DOHH2 (cell line): ENCODE data around the gene RPN1.

Experiments
- H3F3A ChIP-seq: fragments of 200-600 bp; sonication (generic), shearing (Covaris generic); 2 replicates; pipeline ENCODE4 v1.6.0; 2016; ENCODE audit warnings: antibody characterized with exemption, mild to moderate bottlenecking; ENCODE audit not compliant: control insufficient read depth, insufficient read depth
- H3K27ac ChIP-seq: fragments of 200-600 bp; sonication (generic); 2 replicates; pipeline ENCODE4 v1.5.1; 2014; ENCODE audit warnings: low read depth, mild to moderate bottlenecking, low read length, moderate library complexity
- H3K27me3 ChIP-seq: fragments of 200-600 bp; sonication (generic); 2 replicates; pipeline ENCODE4 v1.6.1; 2014; ENCODE audit warnings: mild to moderate bottlenecking, low read length, mixed read lengths; ENCODE audit not compliant: control insufficient read depth
- H3K36me3 ChIP-seq: fragments of 200-600 bp; sonication (generic); 2 replicates; pipeline ENCODE4 v1.6.1; 2014; ENCODE audit warnings: mild to moderate bottlenecking, low read length, moderate library complexity, mixed read lengths; ENCODE audit not compliant: control insufficient read depth
- H3K4me1 ChIP-seq: fragments of 200-600 bp; sonication (generic); 2 replicates; pipeline ENCODE4 v1.6.1; 2014; ENCODE audit warnings: mild to moderate bottlenecking, low read length, mixed read lengths; ENCODE audit not compliant: control insufficient read depth
- H3K4me2 ChIP-seq: fragments of 200-600 bp; sonication (generic); 2 replicates; pipeline ENCODE4 v1.6.0; 2014; ENCODE audit warnings: mild to moderate bottlenecking, low read length, moderate library complexity
- H3K4me3 ChIP-seq: fragments of 200-600 bp; sonication (generic); 2 replicates; pipeline ENCODE4 v1.5.1; 2014; ENCODE audit warnings: mild to moderate bottlenecking, low read length, mixed read lengths
- H3K79me2 ChIP-seq: fragments of 200-600 bp; sonication (generic); 2 replicates; pipeline ENCODE4 v1.6.1; 2014; ENCODE audit warnings: mild to moderate bottlenecking, low read length, mixed read lengths; ENCODE audit not compliant: control insufficient read depth
- H3K9me2 ChIP-seq: fragments of 200-600 bp; sonication (generic); replicated peaks from 2 replicates; pipeline ENCODE4 v1.6.1; 2014; ENCODE audit warnings: mild to moderate bottlenecking, low read length, mixed read lengths; ENCODE audit not compliant: control insufficient read depth
- H3K9me3 ChIP-seq: fragments of 200-600 bp; sonication (generic); 2 replicates; pipeline ENCODE4 v1.6.1; 2014; ENCODE audit warnings: antibody characterized with exemption, low read length, mixed read lengths; ENCODE audit not compliant: control insufficient read depth, insufficient read depth
- H4K20me1 ChIP-seq: fragments of 200-600 bp; sonication (generic); 2 replicates; pipeline ENCODE4 v1.6.0; 2014; ENCODE audit warnings: low read depth, mild to moderate bottlenecking, antibody characterized with exemption, low read length, moderate library complexity; ENCODE audit not compliant: control insufficient read depth, insufficient read depth
- EZH2phosphoT487 ChIP-seq: fragments of 200-600 bp; sonication (generic); IDR thresholded peaks from 2 replicates; pipeline ENCODE4 v1.6.1; 2017; ENCODE audit warnings: borderline replicate concordance, mild to moderate bottlenecking, antibody characterized with exemption, low read length, moderate library complexity, mixed read lengths
- TF ChIP-seq, protein P1 (sequence below): fragments of 200-600 bp; sonication (generic); IDR thresholded peaks from one replicate; pipeline ENCODE4 v1.5.1; 2014; ENCODE audit warnings: antibody characterized with exemption, mild to moderate bottlenecking, low read depth, low read length; ENCODE audit not compliant: poor library complexity, severe bottlenecking

The RPN1 gene

DNA sequence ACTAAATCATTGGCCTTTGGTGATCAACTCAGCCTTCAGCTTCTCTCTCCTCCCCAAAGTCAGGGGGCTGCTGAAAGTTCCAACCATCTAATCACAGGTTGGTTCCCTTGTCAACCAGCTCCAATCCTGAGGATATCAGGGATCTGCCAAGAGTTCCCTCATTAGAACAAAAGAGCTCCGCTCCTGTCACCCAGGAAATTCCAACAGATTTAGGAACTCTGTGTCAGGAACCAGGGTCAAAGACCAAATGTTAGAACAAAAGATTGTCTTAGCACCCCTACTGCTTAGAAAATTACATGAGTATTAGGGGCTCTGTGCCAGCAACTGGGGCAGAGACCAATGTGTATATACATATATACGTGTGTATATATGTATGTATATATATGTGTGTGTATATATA lies 43.1 kb upstream of the RPN1 start:
- H3K27ac ChIP-seq = no peak overlapping the region
- no peak overlapping the region for H3K4me2 ChIP-seq
- H3F3A ChIP-seq = no peaks in the 10 kb centered on the region
- no peaks in the 10 kb centered on the region for H3K9me3 ChIP-seq
- H4K20me1 ChIP-seq = no peaks in the 10 kb centered on the region
- no peak for TF ChIP-seq EZH2phosphoT487
- TF ChIP-seq, protein P1, sequence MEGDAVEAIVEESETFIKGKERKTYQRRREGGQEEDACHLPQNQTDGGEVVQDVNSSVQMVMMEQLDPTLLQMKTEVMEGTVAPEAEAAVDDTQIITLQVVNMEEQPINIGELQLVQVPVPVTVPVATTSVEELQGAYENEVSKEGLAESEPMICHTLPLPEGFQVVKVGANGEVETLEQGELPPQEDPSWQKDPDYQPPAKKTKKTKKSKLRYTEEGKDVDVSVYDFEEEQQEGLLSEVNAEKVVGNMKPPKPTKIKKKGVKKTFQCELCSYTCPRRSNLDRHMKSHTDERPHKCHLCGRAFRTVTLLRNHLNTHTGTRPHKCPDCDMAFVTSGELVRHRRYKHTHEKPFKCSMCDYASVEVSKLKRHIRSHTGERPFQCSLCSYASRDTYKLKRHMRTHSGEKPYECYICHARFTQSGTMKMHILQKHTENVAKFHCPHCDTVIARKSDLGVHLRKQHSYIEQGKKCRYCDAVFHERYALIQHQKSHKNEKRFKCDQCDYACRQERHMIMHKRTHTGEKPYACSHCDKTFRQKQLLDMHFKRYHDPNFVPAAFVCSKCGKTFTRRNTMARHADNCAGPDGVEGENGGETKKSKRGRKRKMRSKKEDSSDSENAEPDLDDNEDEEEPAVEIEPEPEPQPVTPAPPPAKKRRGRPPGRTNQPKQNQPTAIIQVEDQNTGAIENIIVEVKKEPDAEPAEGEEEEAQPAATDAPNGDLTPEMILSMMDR = no peak
- H3K27me3 ChIP-seq = peaks cover 6% of the 10 kb centered on the region; the same call in 1 of the 2 replicates
- H3K4me3 ChIP-seq = no peak overlapping the region
- no peaks in the 10 kb centered on the region for H3K4me1 ChIP-seq
- H3K36me3 ChIP-seq = no peaks in the 10 kb centered on the region
- H3K79me2 ChIP-seq = no peaks in the 10 kb centered on the region
- H3K9me2 ChIP-seq = no peaks in the 10 kb centered on the region

DNA sequence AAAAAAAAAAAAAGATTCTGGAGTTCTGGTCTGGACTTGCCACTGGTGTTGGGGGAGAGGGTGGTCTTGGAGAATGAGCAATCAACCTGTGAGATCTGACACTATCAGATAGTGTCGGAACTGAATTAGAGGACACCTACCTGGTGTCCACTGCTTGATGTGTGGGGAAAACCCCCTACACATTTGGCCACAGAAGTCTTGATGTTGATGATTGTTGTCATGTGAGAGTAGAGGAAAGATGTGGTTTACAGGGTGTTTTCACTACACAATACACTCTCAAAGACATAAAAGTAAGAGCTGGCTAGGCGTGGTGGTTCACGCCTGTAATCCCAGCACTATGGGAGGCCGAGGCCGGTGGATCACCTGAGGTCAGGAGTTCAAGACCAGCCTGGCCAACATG lies 38.4 kb upstream of the RPN1 start:
- peaks cover 3% of the 10 kb centered on the region for H3K4me1 ChIP-seq
- no peak overlapping the region for H3K4me2 ChIP-seq
- 0 out of 2 replicates have a peak, but pooled peaks cover 2% of the 10 kb centered on the region for H3F3A ChIP-seq
- H3K36me3 ChIP-seq = no peaks in the 10 kb centered on the region
- no peaks in the 10 kb centered on the region for H3K9me3 ChIP-seq
- H3K9me2 ChIP-seq = no peaks in the 10 kb centered on the region
- no peaks in the 10 kb centered on the region for H3K79me2 ChIP-seq
- peaks cover 6% of the 10 kb centered on the region; the same call in 1 of the 2 replicates for H3K27me3 ChIP-seq
- no peaks in the 10 kb centered on the region for H4K20me1 ChIP-seq
- H3K4me3 ChIP-seq = no peak overlapping the region
- H3K27ac ChIP-seq = no peak overlapping the region
- TF ChIP-seq, protein P1 = no peak
- TF ChIP-seq EZH2phosphoT487 = no peak

DNA sequence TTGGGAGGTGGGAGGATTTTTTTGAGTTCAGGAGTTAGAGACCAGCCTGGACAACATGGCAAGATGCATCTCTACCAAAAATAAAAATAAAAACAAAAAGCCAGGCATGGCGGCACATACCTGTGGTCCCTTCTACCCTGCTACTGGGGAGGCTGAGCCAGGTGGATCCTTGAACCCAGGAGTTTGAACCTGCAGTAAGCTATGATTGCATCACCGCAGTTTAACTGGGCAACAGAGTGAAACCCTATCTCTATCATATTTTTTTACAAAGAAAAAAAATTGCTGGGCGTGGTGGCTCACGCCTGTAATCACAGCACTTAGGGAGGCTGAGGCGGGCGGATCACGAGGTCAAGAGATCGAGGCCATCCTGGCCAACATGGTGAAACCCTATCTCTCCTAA lies 35.8 kb upstream of the RPN1 start:
- H3K36me3 ChIP-seq = no peaks in the 10 kb centered on the region
- H3K4me1 ChIP-seq = peaks cover 20% of the 10 kb centered on the region
- no peaks in the 10 kb centered on the region for H3K9me3 ChIP-seq
- no peak overlapping the region for H3K4me2 ChIP-seq
- peaks cover 5% of the 10 kb centered on the region; the same call in 1 of the 2 replicates for H3F3A ChIP-seq
- H3K27ac ChIP-seq = no peak overlapping the region
- no peaks in the 10 kb centered on the region for H3K9me2 ChIP-seq
- no peak for TF ChIP-seq EZH2phosphoT487
- TF ChIP-seq, protein P1 = no peak
- no peaks in the 10 kb centered on the region for H3K27me3 ChIP-seq
- no peak overlapping the region for H3K4me3 ChIP-seq
- peaks cover under 1% of the 10 kb centered on the region; the same call in 1 of the 2 replicates for H3K79me2 ChIP-seq
- H4K20me1 ChIP-seq = no peaks in the 10 kb centered on the region
